EH (cell line): ENCODE measurements around the gene AAGAB.
"Not testable (repeated sequence)": the region's sequence is repeated elsewhere in the genome, so short reads cannot be mapped to it uniquely, and the experiment has no call there.

ENCODE experiments used
- DNase-seq: peaks from one replicate; pipeline ENCODE4 v3.0.0-alpha.2; 2015; ENCODE audit warnings: low read depth

The AAGAB gene

GRCh38 chr15:67172172-67172571 lies 82.3 kb downstream of the AAGAB start:
- DNase-seq, result no peak

- DNase-seq, result no peak
These were observed 83.0 kb downstream of the AAGAB start for GRCh38 chr15:67171471-67171870.

GRCh38 chr15:67170143-67170925 lies 84.1 kb downstream of the AAGAB start:
- no peak for DNase-seq

GRCh38 chr15:67168694-67169093 lies 85.8 kb downstream of the AAGAB start:
- DNase-seq, result no peak

GRCh38 chr15:67167091-67167490 lies 87.4 kb downstream of the AAGAB start:
- DNase-seq, result no peak

GRCh38 chr15:67166280-67167009 lies 88.0 kb downstream of the AAGAB start:
- no peak for DNase-seq

- DNase-seq, result no peak
These were observed 88.9 kb downstream of the AAGAB start for GRCh38 chr15:67165254-67166253.

GRCh38 chr15:67164811-67165253 lies 89.6 kb downstream of the AAGAB start:
- DNase-seq, result no peak

GRCh38 chr15:67164401-67164791 lies 90.1 kb downstream of the AAGAB start:
- no peak for DNase-seq

GRCh38 chr15:67163180-67163579 lies 91.3 kb downstream of the AAGAB start:
- DNase-seq, result no peak

- no peak for DNase-seq
These were observed 92.6 kb downstream of the AAGAB start for GRCh38 chr15:67161881-67162280.

- DNase-seq, result no peak
These were observed 93.0 kb downstream of the AAGAB start for GRCh38 chr15:67161412-67161811.

- no peak for DNase-seq
These were observed 96.1 kb downstream of the AAGAB start for GRCh38 chr15:67158367-67158766.

GRCh38 chr15:67157521-67158252 lies 96.8 kb downstream of the AAGAB start:
- DNase-seq, result no peak

GRCh38 chr15:67156834-67157233 lies 97.6 kb downstream of the AAGAB start:
- no peak for DNase-seq

- no peak for DNase-seq
These were observed 98.0 kb downstream of the AAGAB start for GRCh38 chr15:67156426-67156825.

- no peak for DNase-seq
These were observed 100.2 kb downstream of the AAGAB start for GRCh38 chr15:67154249-67154648.

- DNase-seq, result not testable (repeated sequence)
These were observed 101.4 kb downstream of the AAGAB start for GRCh38 chr15:67153044-67153443.

- no peak for DNase-seq
These were observed 102.0 kb downstream of the AAGAB start for GRCh38 chr15:67152429-67152828.
